Panc1 (cell line): ENCODE results near the gene PLBD1. TPM values are rescaled to one million over a fixed set of nuclear protein-coding genes. Genes with fewer than 3 reads are reported as not detected.

ENCODE experiments used
- ATAC-seq: fragments of 200-7000 bp; cut with Tn5 transposase; 2 replicates; pipeline ENCODE4 v1.9.1; 2020; ENCODE audit warnings: mild to moderate bottlenecking, moderate library complexity
- BruUV-seq: library from RNA; stranded (reverse); fragments of 400-500 nt; replicated peaks from 2 replicates; lab custom pipeline; 2021; lab: Mats Ljungman, UMichigan
- CTCF ChIA-PET: fragments of 300-600 bp; sonication (Branson Sonifier 250); formaldehyde crosslinking; loops from one replicate; lab custom pipeline; 2022; ENCODE audit warnings: antibody characterized with exemption; lab: Charles Lee
- POLR2A ChIA-PET: fragments of 300-600 bp; sonication (Branson Sonifier 250); formaldehyde crosslinking; loops from one replicate; lab custom pipeline; 2022; ENCODE audit warnings: antibody characterized with exemption; lab: Charles Lee
- DNase-seq: peaks from one replicate; pipeline ENCODE4 v3.0.0-alpha.2; 2010; ENCODE audit warnings: low read depth, low spot score
- H3K27ac ChIP-seq: 2 replicates; pipeline ENCODE4 v1.5.1; 2011; ENCODE audit warnings: mild to moderate bottlenecking, low read length, inconsistent platforms
- H3K27me3 ChIP-seq: fragments of 200-500 bp; sonication (Bioruptor generic); 2 replicates; pipeline ENCODE4 v1.6.0; 2014; ENCODE audit warnings: low read length, inconsistent platforms; ENCODE audit not compliant: control insufficient read depth, insufficient read depth
- H3K36me3 ChIP-seq: fragments of 200-500 bp; sonication (Bioruptor generic); 2 replicates; pipeline ENCODE4 v1.5.1; 2014; ENCODE audit warnings: inconsistent platforms, mild to moderate bottlenecking, low read length, moderate library complexity; ENCODE audit not compliant: control insufficient read depth, insufficient read depth
- H3K4me1 ChIP-seq: 2 replicates; pipeline ENCODE4 v1.5.1; 2011; ENCODE audit warnings: inconsistent platforms, mild to moderate bottlenecking, low read length, moderate library complexity; ENCODE audit not compliant: control insufficient read depth, insufficient read depth
- H3K4me3 ChIP-seq, 2 experiments: 2 replicates each; pipeline ENCODE4 v1.5.1; 2011 to 2012; ENCODE audit warnings: low read depth in 2 of 2, low read length in 2 of 2, mild to moderate bottlenecking in 2 of 2, inconsistent platforms in 1 of 2, moderate library complexity in 1 of 2
- H3K9me3 ChIP-seq: fragments of 200-500 bp; sonication (Bioruptor generic); 2 replicates; pipeline ENCODE4 v1.5.1; 2014; ENCODE audit warnings: low read depth, mild to moderate bottlenecking, inconsistent platforms, low read length, moderate library complexity; ENCODE audit not compliant: control insufficient read depth, insufficient read depth
- CTCF ChIP-seq: fragments of 450-650 bp; IDR thresholded peaks from 2 replicates; pipeline ENCODE4 v1.5.1; 2017; ENCODE audit warnings: mild to moderate bottlenecking
- POLR2AphosphoS5 ChIP-seq: IDR thresholded peaks from 2 replicates; pipeline ENCODE4 v1.6.1; 2012; ENCODE audit warnings: mild to moderate bottlenecking, low read depth, low read length, moderate library complexity
- REST ChIP-seq, 2 experiments: IDR thresholded peaks; 2 replicates each; pipeline ENCODE4 v1.6.1; 2011 to 2012; ENCODE audit warnings: low read depth in 2 of 2, control low read depth in 1 of 2, low read length in 1 of 2, mild to moderate bottlenecking in 1 of 2, moderate library complexity in 1 of 2; ENCODE audit not compliant: insufficient read depth in 1 of 2
- SIN3A ChIP-seq: IDR thresholded peaks from 2 replicates; pipeline ENCODE4 v1.6.1; 2012; ENCODE audit warnings: low read depth, mild to moderate bottlenecking, low read length, moderate library complexity, borderline replicate concordance; ENCODE audit not compliant: insufficient read depth
- TCF7L2 ChIP-seq: IDR thresholded peaks from 2 replicates; pipeline ENCODE4 v1.6.1; 2011; ENCODE audit warnings: mild to moderate bottlenecking, low read depth, low read length, inconsistent platforms
- in situ Hi-C: cut with HindIII; loops from 2 replicates; pipeline ENCODE4 v1.10.0; 2016; ENCODE audit warnings: low sequenced_read_pairs, low pct_unique_long_range_greater_than_20kb
- intact Hi-C: fragments of 100-400 bp; cut with micrococcal nuclease; formaldehyde crosslinking; loops from one replicate; pipeline ENCODE4 v1.10.0; 2022; ENCODE audit not compliant: unreplicated experiment
- total RNA-seq: library from RNA; stranded (reverse); gene quantifications from one replicate; pipeline ENCODE4 v1.2.1, GENCODE V29; 2021; ENCODE audit not compliant: unreplicated experiment

Gene PLBD1
- total RNA-seq, 1 experiment from 2014 or later = 37.8 TPM

GRCh38 chr12:14564336-14564959, 3.2 kb downstream of the PLBD1 start:
- H3K4me3 ChIP-seq = no peak overlapping the region
- POLR2A ChIA-PET = no interaction called here
- no TSS peak for BruUV-seq
- CTCF ChIA-PET = no interaction called here
- no peak for ATAC-seq
- intact Hi-C loops (no loop called here), in situ Hi-C loops (no loop called here)
- H3K9me3 ChIP-seq = no peaks in the 10 kb centered on the region
- DNase-seq = no peak
- TF ChIP-seq CTCF = no peak
- TF ChIP-seq TCF7L2 = no peak
- TF ChIP-seq SIN3A = no peak
- no peak for TF ChIP-seq REST (IDR thresholded peaks at IDR 0.05; ENCODE audit: insufficient read depth in 1 of 2, low read depth in 2 of 2, low read length in 1 of 2)
- TF ChIP-seq POLR2AphosphoS5 = no peak
- H3K4me1 ChIP-seq = no peaks in the 10 kb centered on the region; the same call in 1 of the 2 replicates
- no peaks in the 10 kb centered on the region for H3K27me3 ChIP-seq
- no peaks in the 10 kb centered on the region for H3K36me3 ChIP-seq
- H3K27ac ChIP-seq = no peak overlapping the region

GRCh38 chr12:14563046-14563445, 4.6 kb downstream of the PLBD1 start:
- no peaks in the 10 kb centered on the region for H3K9me3 ChIP-seq
- no peaks in the 10 kb centered on the region; the same call in 1 of the 2 replicates for H3K4me1 ChIP-seq
- no peak for ATAC-seq
- no peak overlapping the region for H3K4me3 ChIP-seq
- TF ChIP-seq TCF7L2 (no peak), POLR2AphosphoS5 (no peak), CTCF (no peak), SIN3A (no peak), REST (IDR thresholded peaks at IDR 0.05; ENCODE audit: insufficient read depth in 1 of 2, low read depth in 2 of 2, low read length in 1 of 2) (no peak)
- no peaks in the 10 kb centered on the region for H3K36me3 ChIP-seq
- POLR2A ChIA-PET = no interaction called here
- H3K27me3 ChIP-seq = no peaks in the 10 kb centered on the region
- H3K27ac ChIP-seq = no peak overlapping the region
- no TSS peak for BruUV-seq
- CTCF ChIA-PET = no interaction called here
- in situ Hi-C loops = no loop called here
- intact Hi-C loops = no loop called here
- no peak for DNase-seq
